HT-29 (cell line): Measurements from ENCODE around the gene QRSL1. TPM values are rescaled to one million over a fixed set of nuclear protein-coding genes. Genes with fewer than 3 reads are reported as not detected.
"Not testable (repeated sequence)": the region's sequence is repeated elsewhere in the genome, so short reads cannot be mapped to it uniquely, and the experiment has no call there.

Source experiments
- DNase-seq: peaks from one replicate; pipeline ENCODE4 v3.0.0-alpha.2; 2015; ENCODE audit warnings: low spot score
- total RNA-seq: library from RNA; depleted of rRNA; stranded (reverse); fragments of >200 nt; shearing (Covaris generic); gene quantifications from 2 replicates; pipeline ENCODE4 v1.2.3, GENCODE V29; 2014; rRNA removed

The QRSL1 gene
- total RNA-seq, result 5.7 and 6.7 TPM in 2 replicates

GRCh38 chr6:106629103-106629858 is at the start of gene QRSL1, which contains the start of gene RTN4IP1:
Gene QRSL1 (plus strand): TSS chr6:106629578. CDS start chr6:106629682, 104 bp downstream.
Gene RTN4IP1 (minus strand): TSS chr6:106629498. CDS start chr6:106629021, 477 bp downstream.
- DNase-seq, result peak; percentile 92

DNA sequence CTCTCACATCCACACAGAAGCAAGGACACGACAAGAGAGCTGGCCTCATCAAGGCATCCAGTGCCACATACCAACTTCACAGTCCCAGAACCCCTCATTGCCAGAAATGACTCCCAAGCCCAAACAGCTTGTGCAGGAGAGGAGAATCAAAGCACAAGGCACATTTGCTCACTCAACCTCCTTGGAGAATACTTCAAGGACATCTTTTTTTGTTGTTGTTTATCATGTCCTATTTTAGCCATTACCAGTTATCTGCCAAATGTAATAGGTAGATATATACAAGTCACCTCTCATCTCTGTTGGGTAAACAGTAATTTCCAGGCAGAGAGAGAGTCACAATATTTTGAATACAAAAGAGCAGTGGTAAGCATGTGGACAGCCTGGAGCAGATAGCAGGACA is 47.9 kb upstream of the QRSL1 start:
- DNase-seq, result no peak

DNA sequence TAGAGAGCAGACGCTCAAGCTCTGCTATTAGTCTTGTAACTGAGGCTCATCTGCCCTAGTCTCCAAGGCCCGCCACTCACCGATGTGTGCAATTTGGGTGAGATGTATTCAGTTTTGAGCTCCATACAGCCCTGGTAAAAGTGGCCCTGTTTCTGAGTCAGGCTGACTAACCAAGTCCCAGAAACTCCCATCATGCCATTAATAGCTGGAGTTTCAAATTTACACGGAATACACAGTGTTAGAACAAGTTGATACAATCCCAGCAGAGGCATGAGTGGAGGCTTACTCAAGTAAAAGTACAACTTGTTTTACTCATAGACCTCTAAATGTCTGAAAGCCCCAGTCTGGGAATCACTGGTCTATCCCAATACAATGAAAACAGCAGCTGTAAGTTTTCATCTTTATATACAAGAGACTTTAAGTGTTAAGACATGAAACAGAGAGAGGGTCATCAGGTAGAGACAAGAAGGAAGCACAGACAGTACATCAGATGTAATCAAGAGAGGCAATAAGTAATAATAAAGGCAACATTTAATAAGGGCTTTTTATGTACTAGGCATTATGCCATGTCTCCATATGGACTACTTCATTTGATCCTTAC is 42.5 kb upstream of the QRSL1 start:
- no peak for DNase-seq

GRCh38 chr6:106588937-106589336 is 40.4 kb upstream of the QRSL1 start:
- DNase-seq, result not testable (repeated sequence)

DNA sequence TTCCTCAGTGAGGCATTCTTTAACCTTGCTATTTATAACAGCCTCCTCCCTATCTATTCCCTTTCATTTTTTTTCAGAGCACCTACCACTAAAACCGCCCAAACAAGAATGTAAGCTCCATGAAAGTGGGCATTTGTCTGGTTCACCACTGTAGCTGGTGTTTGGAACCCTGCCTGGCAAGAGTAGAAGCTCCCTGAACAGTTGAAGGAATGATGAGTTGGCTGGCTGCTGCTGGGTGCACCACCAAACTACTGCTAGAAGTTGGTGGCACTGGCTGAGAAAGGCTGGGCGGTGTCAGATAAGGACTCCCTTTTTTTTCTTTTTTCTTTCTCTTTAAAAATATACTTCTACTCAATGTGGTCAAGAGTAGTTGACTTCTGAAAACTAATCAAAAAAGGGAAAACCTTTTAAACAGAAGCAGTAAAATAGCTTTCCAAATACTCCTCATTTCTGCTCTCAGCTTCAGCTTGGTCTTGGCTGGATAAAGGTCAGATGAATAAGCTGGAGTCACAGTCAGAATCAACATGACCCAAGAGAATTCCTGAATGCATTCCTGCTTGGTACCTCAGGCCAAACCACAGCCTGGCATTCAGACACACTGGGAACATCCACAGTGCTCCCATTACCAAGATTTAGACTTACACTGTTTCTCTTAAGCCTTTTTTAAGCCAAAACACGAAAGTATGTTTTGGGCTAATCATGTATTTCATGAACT is 38.1 kb upstream of the QRSL1 start:
- peak; percentile 18 for DNase-seq

GRCh38 chr6:106599440-106599839 is 29.9 kb upstream of the QRSL1 start:
- DNase-seq, result no peak

DNA sequence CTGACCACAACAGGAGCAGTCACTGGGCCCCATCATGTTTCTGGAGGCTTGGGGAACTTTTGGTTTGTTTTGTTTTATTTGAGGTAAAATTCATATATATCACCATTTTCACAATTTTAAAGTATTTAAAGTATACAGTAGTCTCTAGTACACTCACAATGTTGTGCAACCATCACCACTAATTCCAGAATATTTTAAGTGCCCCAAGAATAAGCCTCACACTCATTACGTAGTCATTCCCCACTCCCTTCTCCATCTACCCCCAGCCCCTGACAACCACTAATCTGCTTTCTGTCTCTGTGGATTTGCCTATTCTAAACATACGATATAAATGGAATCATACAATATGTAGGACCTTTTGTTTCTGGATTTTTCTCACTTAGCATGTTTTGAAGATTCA is 29.0 kb upstream of the QRSL1 start:
- no peak for DNase-seq

GRCh38 chr6:106608080-106608668 is 21.2 kb upstream of the QRSL1 start:
- peak; percentile 84 for DNase-seq

GRCh38 chr6:106609699-106610098 is 19.7 kb upstream of the QRSL1 start:
- peak; percentile 51 for DNase-seq

DNA sequence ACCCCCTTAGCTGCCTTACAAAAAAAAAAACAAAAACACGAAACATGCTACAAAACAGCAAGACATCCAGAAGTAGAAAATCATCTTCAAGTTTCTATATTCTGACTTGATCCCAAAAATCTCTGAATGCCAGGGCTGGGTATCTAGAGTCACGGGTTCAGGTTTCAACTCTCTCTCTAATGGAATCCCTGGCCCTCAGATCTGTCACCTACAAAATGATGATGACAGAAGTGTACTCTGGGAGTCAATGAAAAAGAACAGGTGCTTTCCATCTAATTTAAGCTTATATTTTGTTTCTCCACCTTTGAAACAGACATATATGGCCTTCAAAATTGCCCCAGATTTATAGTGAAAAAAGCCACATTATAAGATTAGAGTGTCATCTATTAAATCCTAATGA is 18.3 kb upstream of the QRSL1 start:
- DNase-seq, result no peak

- DNase-seq, result no peak
Observed at GRCh38 chr6:106612671-106613416, 16.5 kb upstream of the QRSL1 start.

DNA sequence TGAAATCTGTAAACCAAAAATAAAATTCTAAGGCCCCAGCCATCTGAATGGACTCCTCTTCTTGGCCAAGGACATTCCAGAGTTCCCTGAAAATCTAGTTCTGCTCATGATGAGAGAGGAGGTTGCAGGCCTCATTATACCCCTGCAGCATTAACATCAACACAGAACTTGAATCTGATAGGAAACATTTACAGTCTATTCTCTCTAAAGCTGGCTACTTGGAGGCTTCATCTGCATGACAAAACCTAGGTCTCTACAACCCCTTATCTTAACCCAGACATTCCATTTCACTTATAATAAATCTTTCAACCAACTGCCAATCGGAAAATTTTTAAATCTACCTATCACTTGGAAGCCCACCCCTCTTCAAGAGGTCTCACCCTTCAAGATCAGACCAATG is 15.8 kb upstream of the QRSL1 start:
- DNase-seq, result no peak

- no peak for DNase-seq
Observed at GRCh38 chr6:106614166-106614565, 15.2 kb upstream of the QRSL1 start.

GRCh38 chr6:106614592-106615257 is 14.7 kb upstream of the QRSL1 start:
- no peak for DNase-seq

DNA sequence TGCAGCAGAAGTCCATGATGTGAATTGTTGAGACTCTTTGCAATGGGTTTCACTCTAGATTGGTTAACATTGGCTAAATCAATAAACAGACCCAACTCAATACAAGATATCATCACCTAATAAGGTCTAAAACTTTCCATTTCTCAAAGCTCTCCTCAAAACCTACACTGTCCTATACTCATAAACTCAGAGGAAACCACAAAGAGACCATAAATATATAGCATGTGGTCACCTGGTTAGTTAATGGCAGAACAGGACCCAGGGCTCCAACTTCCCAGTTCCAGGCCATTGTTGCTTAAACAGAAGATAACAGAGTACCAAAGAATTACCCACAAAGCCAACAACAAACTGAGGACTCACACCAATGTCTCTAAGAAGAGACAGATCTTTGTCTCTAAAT is 12.1 kb upstream of the QRSL1 start:
- no peak for DNase-seq

DNA sequence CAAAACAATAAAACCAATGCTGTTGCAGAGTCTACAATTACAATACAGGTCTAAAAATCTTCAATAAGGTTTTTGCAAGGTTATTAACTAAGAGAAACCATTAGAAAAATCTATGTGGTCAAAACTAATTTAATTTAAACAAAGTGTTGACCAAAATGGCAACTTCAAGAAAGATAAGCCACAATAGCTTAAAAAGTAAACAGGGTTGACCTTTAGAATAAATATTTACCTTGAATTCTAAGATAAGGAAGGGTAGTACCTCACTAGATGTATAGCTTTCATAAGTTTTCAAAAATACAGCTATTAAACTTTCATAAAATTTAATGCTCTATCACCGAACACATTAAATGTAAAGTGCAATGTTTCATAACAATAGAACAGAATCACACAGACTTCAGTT is 11.5 kb upstream of the QRSL1 start:
- no peak for DNase-seq

- DNase-seq, result no peak
Observed at GRCh38 chr6:106618324-106618723, 11.1 kb upstream of the QRSL1 start.

DNA sequence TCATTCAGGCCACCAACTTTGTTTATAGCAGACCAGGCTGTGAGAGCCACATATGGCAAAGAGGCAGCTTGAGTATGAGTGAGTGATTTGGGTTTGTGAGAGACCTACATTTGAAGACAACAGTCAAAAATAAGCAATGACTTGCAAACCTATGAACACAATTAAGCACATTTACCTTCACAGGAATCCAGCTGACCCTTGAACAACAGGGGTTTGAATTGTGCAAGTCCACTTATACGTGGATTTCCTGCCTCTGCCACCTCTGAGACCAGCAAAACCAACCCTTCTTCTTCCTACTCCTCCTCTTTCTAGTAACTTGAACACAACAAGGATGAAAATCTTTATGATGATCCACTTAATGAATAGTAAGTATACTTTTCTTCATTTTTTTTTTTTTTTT is 10.2 kb upstream of the QRSL1 start:
- no peak for DNase-seq

DNA sequence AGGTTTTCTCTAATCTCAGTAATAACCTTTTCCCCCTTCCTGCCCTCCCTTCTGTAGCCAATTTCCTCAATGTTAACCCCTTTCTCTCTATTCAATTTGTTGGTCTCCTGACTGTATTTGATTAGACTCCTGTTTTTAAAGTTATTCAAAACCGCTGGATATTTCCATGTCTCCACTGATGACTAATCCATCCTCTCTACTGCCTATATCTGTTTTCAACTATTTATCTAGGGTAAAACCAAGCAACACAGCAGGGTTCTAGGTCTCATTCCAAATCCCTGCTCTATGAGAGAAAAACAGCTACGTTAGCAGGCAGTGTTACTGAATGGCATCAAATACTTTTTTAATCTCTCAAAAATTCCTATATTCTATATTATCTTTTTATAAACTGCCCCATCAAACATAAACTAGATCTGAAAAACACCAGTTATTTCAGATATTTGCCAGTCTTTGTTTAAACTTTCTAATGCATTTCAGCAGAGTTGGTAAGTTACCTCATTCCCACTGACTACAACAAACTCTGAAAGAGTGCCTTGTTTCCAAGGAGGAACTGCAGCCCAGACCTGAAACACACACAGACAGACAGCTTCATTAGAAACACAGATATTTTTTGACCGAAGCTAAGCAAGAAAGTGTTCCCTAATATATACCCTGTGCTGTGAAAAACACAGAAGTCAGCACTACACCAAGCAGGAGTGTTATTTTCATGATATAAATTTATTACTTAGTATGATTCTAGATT is 8.3 kb upstream of the QRSL1 start:
- no peak for DNase-seq

DNA sequence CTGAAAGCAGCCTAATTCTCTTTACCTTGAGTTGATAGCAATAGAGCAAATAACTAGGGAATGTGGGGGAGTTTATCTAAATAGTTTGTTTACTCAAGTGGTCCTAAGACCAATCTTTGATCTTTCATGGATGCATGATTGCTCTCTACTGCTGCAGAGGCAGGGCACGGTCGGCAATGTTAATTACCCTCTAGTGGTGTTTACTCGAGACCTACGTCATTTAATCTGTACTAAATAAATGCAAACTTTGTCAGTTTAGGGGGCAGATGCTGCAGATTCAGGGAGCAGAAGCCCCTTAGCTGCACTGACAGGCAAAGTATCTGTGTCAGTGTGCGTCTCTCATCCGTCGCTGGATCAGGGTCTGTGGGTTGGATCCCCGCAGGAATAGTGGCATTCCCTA is 7.0 kb upstream of the QRSL1 start:
- no peak for DNase-seq
